ENCODE results near the gene ZNF618. TPM values are rescaled to one million over a fixed set of nuclear protein-coding genes. Genes with fewer than 3 reads are reported as not detected.

Gene ZNF618
- total RNA-seq, 8 experiments from 2014 or later = 3.4 to 41.6 (median 20.4) TPM

GRCh38 chr9:114023961-114024360, 147.9 kb downstream of the ZNF618 start:
- H3K4me3 ChIP-seq = no peak overlapping the region
- in situ Hi-C loops (cut with MboI; ENCODE audit: low pct_unique_long_range_greater_than_20kb in 2 of 9, low sequenced_read_pairs in 9 of 9, unreplicated experiment in 9 of 9) = no loop called here
- H3K4me1 ChIP-seq (replicated peaks in 1 of 2) = no peaks in the 10 kb centered on the region
- no peak for ATAC-seq (replicated peaks in 6 of 8)
- no peak overlapping the region for H3K27ac ChIP-seq
- WGBS, 10 experiments = 85 to 100% (median 95%) methylated on average over 1 of the region's 1 CpG; no CpG with 5 or more reads in 1 of the 10 experiments

- 83 to 100% (median 92%) methylated on average over 2 to 3 of the region's 3 CpGs; no CpG with 5 or more reads in 4 of the 10 experiments for WGBS, 10 experiments
- ATAC-seq (replicated peaks in 6 of 8) = no peak
- H3K4me3 ChIP-seq = no peak overlapping the region
- H3K27ac ChIP-seq = no peak overlapping the region
- in situ Hi-C loops (cut with MboI; ENCODE audit: low pct_unique_long_range_greater_than_20kb in 2 of 9, low sequenced_read_pairs in 9 of 9, unreplicated experiment in 9 of 9) = loop anchor here in 4 of 9 experiments (25.0 kb wide), 5 partner anchors 88 to 313 kb away; no protein-coding TSS in a partner anchor
- H3K4me1 ChIP-seq (replicated peaks in 1 of 2) = no peaks in the 10 kb centered on the region
These were observed 149.2 kb downstream of the ZNF618 start for GRCh38 chr9:114025196-114025753.

- no peak overlapping the region for H3K4me3 ChIP-seq
- in situ Hi-C loops (cut with MboI; ENCODE audit: low pct_unique_long_range_greater_than_20kb in 2 of 9, low sequenced_read_pairs in 9 of 9, unreplicated experiment in 9 of 9) = loop anchor here in 4 of 9 experiments (25.0 kb wide), 5 partner anchors 88 to 313 kb away; no protein-coding TSS in a partner anchor
- H3K27ac ChIP-seq = no peak overlapping the region
- no peaks in the 10 kb centered on the region for H3K4me1 ChIP-seq (replicated peaks in 1 of 2)
- WGBS, 10 experiments = 80 to 100% (median 100%) methylated on average over 1 to 5 of the region's 5 CpGs; no CpG with 5 or more reads in 2 of the 10 experiments
- no peak for ATAC-seq (replicated peaks in 6 of 8)
These were observed 149.7 kb downstream of the ZNF618 start for GRCh38 chr9:114025760-114026159.

GRCh38 chr9:114026335-114026734, 150.2 kb downstream of the ZNF618 start:
- no peak for ATAC-seq (replicated peaks in 6 of 8)
- Histone ChIP-seq H3K27ac (no peak overlapping the region), H3K4me1 (replicated peaks in 1 of 2) (no peaks in the 10 kb centered on the region), H3K4me3 (no peak overlapping the region)
- 83 to 100% (median 96%) methylated on average over 1 to 4 of the region's 4 CpGs; no CpG with 5 or more reads in 3 of the 10 experiments for WGBS, 10 experiments
- in situ Hi-C loops (cut with MboI; ENCODE audit: low pct_unique_long_range_greater_than_20kb in 2 of 9, low sequenced_read_pairs in 9 of 9, unreplicated experiment in 9 of 9) = loop anchor here in 4 of 9 experiments (25.0 kb wide), 5 partner anchors 89 to 314 kb away; no protein-coding TSS in a partner anchor

- Histone ChIP-seq H3K4me3 (no peak overlapping the region), H3K27ac (no peak overlapping the region), H3K4me1 (replicated peaks in 1 of 2) (no peaks in the 10 kb centered on the region)
- in situ Hi-C loops (cut with MboI; ENCODE audit: low pct_unique_long_range_greater_than_20kb in 2 of 9, low sequenced_read_pairs in 9 of 9, unreplicated experiment in 9 of 9) = loop anchor here in 4 of 9 experiments (25.0 kb wide), 5 partner anchors 90 to 315 kb away; no protein-coding TSS in a partner anchor
- 93 to 100% (median 100%) methylated on average over 1 to 4 of the region's 13 CpGs; no CpG with 5 or more reads in 3 of the 10 experiments for WGBS, 10 experiments
- ATAC-seq (replicated peaks in 6 of 8) = no peak
These were observed 151.2 kb downstream of the ZNF618 start for GRCh38 chr9:114027159-114027862.

- 100% methylated on average over 1 to 2 of the region's 4 CpGs; no CpG with 5 or more reads in 8 of the 10 experiments for WGBS, 10 experiments
- Histone ChIP-seq H3K4me3 (no peak overlapping the region), H3K27ac (no peak overlapping the region), H3K4me1 (replicated peaks in 1 of 2) (no peaks in the 10 kb centered on the region)
- in situ Hi-C loops (cut with MboI; ENCODE audit: low pct_unique_long_range_greater_than_20kb in 2 of 9, low sequenced_read_pairs in 9 of 9, unreplicated experiment in 9 of 9) = loop anchor here in 4 of 9 experiments (25.0 kb wide), 5 partner anchors 91 to 316 kb away; no protein-coding TSS in a partner anchor
- ATAC-seq (replicated peaks in 6 of 8) = no peak
These were observed 151.9 kb downstream of the ZNF618 start for GRCh38 chr9:114027863-114028465.

GRCh38 chr9:114028646-114029045, 152.5 kb downstream of the ZNF618 start:
- 98 to 100% (median 98%) methylated on average over 3 to 10 of the region's 22 CpGs; no CpG with 5 or more reads in 6 of the 10 experiments for WGBS, 10 experiments
- Histone ChIP-seq H3K27ac (no peak overlapping the region), H3K4me1 (replicated peaks in 1 of 2) (no peaks in the 10 kb centered on the region), H3K4me3 (no peak overlapping the region)
- ATAC-seq (replicated peaks in 6 of 8) = no peak
- in situ Hi-C loops (cut with MboI; ENCODE audit: low pct_unique_long_range_greater_than_20kb in 2 of 9, low sequenced_read_pairs in 9 of 9, unreplicated experiment in 9 of 9) = loop anchor here in 4 of 9 experiments (25.0 kb wide), 5 partner anchors 91 to 316 kb away; no protein-coding TSS in a partner anchor

- H3K4me1 ChIP-seq (replicated peaks in 1 of 2) = no peaks in the 10 kb centered on the region
- ATAC-seq (replicated peaks in 6 of 8) = no peak
- 82 to 100% (median 90%) methylated on average over 1 to 8 of the region's 12 CpGs; no CpG with 5 or more reads in 1 of the 10 experiments for WGBS, 10 experiments
- no peak overlapping the region for H3K4me3 ChIP-seq
- no peak overlapping the region for H3K27ac ChIP-seq
- in situ Hi-C loops (cut with MboI; ENCODE audit: low pct_unique_long_range_greater_than_20kb in 2 of 9, low sequenced_read_pairs in 9 of 9, unreplicated experiment in 9 of 9) = loop anchor here in 4 of 9 experiments (25.0 kb wide), 5 partner anchors 92 to 317 kb away; no protein-coding TSS in a partner anchor
These were observed 153.4 kb downstream of the ZNF618 start for GRCh38 chr9:114029311-114030170.

GRCh38 chr9:114030364-114030763, 154.3 kb downstream of the ZNF618 start:
- in situ Hi-C loops (cut with MboI; ENCODE audit: low pct_unique_long_range_greater_than_20kb in 2 of 9, low sequenced_read_pairs in 9 of 9, unreplicated experiment in 9 of 9) = loop anchor here in 4 of 9 experiments (25.0 kb wide), 5 partner anchors 93 to 318 kb away; no protein-coding TSS in a partner anchor

GRCh38 chr9:114031037-114031630, 155.0 kb downstream of the ZNF618 start:
- in situ Hi-C loops (cut with MboI; ENCODE audit: low pct_unique_long_range_greater_than_20kb in 2 of 9, low sequenced_read_pairs in 9 of 9, unreplicated experiment in 9 of 9) = loop anchor here in 4 of 9 experiments (25.0 kb wide), 5 partner anchors 94 to 319 kb away; no protein-coding TSS in a partner anchor
- H3K27ac ChIP-seq = no peak overlapping the region
- WGBS, 10 experiments = 83 to 100% (median 100%) methylated on average over 1 to 2 of the region's 7 CpGs; no CpG with 5 or more reads in 7 of the 10 experiments
- H3K4me3 ChIP-seq = no peak overlapping the region
- H3K4me1 ChIP-seq (replicated peaks in 1 of 2) = no peaks in the 10 kb centered on the region
- no peak for ATAC-seq (replicated peaks in 6 of 8)

More at GRCh38 chr9:114030364-114030763, 154.3 kb downstream of the ZNF618 start:
- H3K27ac ChIP-seq = no peak overlapping the region
- H3K4me1 ChIP-seq (replicated peaks in 1 of 2) = no peaks in the 10 kb centered on the region
- 49 to 100% (median 90%) methylated on average over 1 to 6 of the region's 9 CpGs; no CpG with 5 or more reads in 2 of the 10 experiments for WGBS, 10 experiments
- peak in 2 of 8 experiments; percentile 77 to 79 for ATAC-seq (replicated peaks in 6 of 8)
- H3K4me3 ChIP-seq = no peak overlapping the region

- Histone ChIP-seq H3K4me3 (no peak overlapping the region), H3K4me1 (replicated peaks in 1 of 2) (no peaks in the 10 kb centered on the region), H3K27ac (no peak overlapping the region)
- no peak for ATAC-seq (replicated peaks in 6 of 8)
- 60 to 100% (median 85%) methylated on average over 1 to 6 of the region's 19 CpGs; no CpG with 5 or more reads in 3 of the 10 experiments for WGBS, 10 experiments
- in situ Hi-C loops (cut with MboI; ENCODE audit: low pct_unique_long_range_greater_than_20kb in 2 of 9, low sequenced_read_pairs in 9 of 9, unreplicated experiment in 9 of 9) = loop anchor here in 4 of 9 experiments (25.0 kb wide), 5 partner anchors 95 to 320 kb away; no protein-coding TSS in a partner anchor
These were observed 156.1 kb downstream of the ZNF618 start for GRCh38 chr9:114031948-114032840.

Measured in motor neuron (in vitro differentiated cells).